HCT116 (cell line): ENCODE results near the gene EVI5. TPM values are rescaled to one million over a fixed set of nuclear protein-coding genes. Genes with fewer than 3 reads are reported as not detected.

Experiments used
- ATAC-seq: fragments of 200-7000 bp; cut with Tn5 transposase; 2 replicates; pipeline ENCODE4 v1.9.1; 2020; ENCODE audit warnings: mild to moderate bottlenecking, moderate library complexity
- BruUV-seq: library from RNA; stranded (reverse); fragments of 400-500 nt; replicated peaks from 2 replicates; lab custom pipeline; 2021; lab: Mats Ljungman, UMichigan
- CTCF ChIA-PET: fragments of 300-600 bp; sonication (Branson Sonifier 250); formaldehyde crosslinking; loops from one replicate; lab custom pipeline; 2021; ENCODE audit warnings: antibody characterized with exemption; lab: Charles Lee
- POLR2A ChIA-PET: fragments of 300-600, 350-600 bp; sonication (Branson Sonifier 250); formaldehyde crosslinking; loops from one replicate; lab custom pipeline; 2021; ENCODE audit warnings: antibody characterized with exemption; lab: Charles Lee
- RAD21 ChIA-PET, 2 experiments: fragments of 300-600 bp; sonication (Branson Sonifier 250); formaldehyde crosslinking; loops; one replicate each; lab custom pipeline; 2023; ENCODE audit warnings: low total read pairs in 2 of 2; ENCODE audit not compliant: uncharacterized antibody in 2 of 2, unreplicated experiment in 2 of 2, low non-redundant PET in 1 of 2; lab: Charles Lee
- DNase-seq: peaks from one replicate; pipeline ENCODE4 v3.0.0-alpha.2; 2010; ENCODE audit warnings: low read depth, low spot score
- H2AFZ ChIP-seq: fragments of 200-600 bp; shearing (Covaris generic), sonication (generic); 2 replicates; pipeline ENCODE4 v1.6.1; 2017; ENCODE audit warnings: low read depth, mixed run types, mixed read lengths, antibody characterized with exemption, low read length; ENCODE audit not compliant: poor library complexity, severe bottlenecking
- H3K27ac ChIP-seq: 2 replicates; pipeline ENCODE4 v1.5.1; 2012; ENCODE audit warnings: low read depth, low read length
- H3K27me3 ChIP-seq: fragments of 200-600 bp; sonication (generic); 2 replicates; pipeline ENCODE4 v1.6.1; 2016; ENCODE audit warnings: mixed run types, low read length, mixed read lengths; ENCODE audit not compliant: insufficient read depth
- H3K36me3 ChIP-seq, 2 experiments: fragments of 200-500 bp in 1 of 2; fragments of 200-600 bp in 1 of 2; sonication (Bioruptor generic) in 1 of 2; sonication (generic) in 1 of 2; 2 replicates each; pipeline versions ENCODE4 v1.5.1 to v1.6.1; 2014 to 2016; ENCODE audit warnings: low read length in 2 of 2, inconsistent platforms in 1 of 2, mixed read lengths in 1 of 2, mixed run types in 1 of 2; ENCODE audit not compliant: insufficient read depth in 2 of 2, control insufficient read depth in 1 of 2
- H3K4me1 ChIP-seq, 2 experiments: fragments of 200-600 bp in 1 of 2; sonication (generic) in 1 of 2; 2 replicates each; pipeline versions ENCODE4 v1.5.1 to v1.6.1; 2012 to 2017; ENCODE audit warnings: low read length in 2 of 2, inconsistent platforms in 1 of 2, mild to moderate bottlenecking in 1 of 2, mixed read lengths in 1 of 2, mixed run types in 1 of 2, moderate library complexity in 1 of 2; ENCODE audit not compliant: insufficient read depth in 2 of 2, control insufficient read depth in 1 of 2
- H3K4me2 ChIP-seq: fragments of 200-600 bp; sonication (generic); 2 replicates; pipeline ENCODE4 v1.6.1; 2017; ENCODE audit warnings: mixed run types, low read length, mixed read lengths
- H3K4me3 ChIP-seq, 2 experiments: fragments of 200-600 bp in 1 of 2; sonication (generic) in 1 of 2; replicated peaks in 1 of 2; 2 replicates each; pipeline ENCODE4 v1.5.1; 2011 to 2016; ENCODE audit warnings: low read length in 2 of 2, control low read depth in 1 of 2, low read depth in 1 of 2, mild to moderate bottlenecking in 1 of 2, mixed read lengths in 1 of 2, mixed run types in 1 of 2
- H3K79me2 ChIP-seq: fragments of 200-600 bp; sonication (generic); 2 replicates; pipeline ENCODE4 v1.6.1; 2017; ENCODE audit warnings: mild to moderate bottlenecking, mixed run types, low read length, moderate library complexity, mixed read lengths; ENCODE audit not compliant: insufficient read depth
- H3K9ac ChIP-seq: fragments of 200-600 bp; sonication (generic); 2 replicates; pipeline ENCODE4 v1.6.1; 2016; ENCODE audit warnings: low read length, mixed read lengths
- H3K9me2 ChIP-seq: fragments of 200-600 bp; sonication (generic), shearing (Covaris generic); 2 replicates; pipeline ENCODE4 v1.6.1; 2017; ENCODE audit warnings: mixed run types, mild to moderate bottlenecking, moderate library complexity; ENCODE audit not compliant: insufficient read depth
- H3K9me3 ChIP-seq, 2 experiments: fragments of 200-500 bp in 1 of 2; fragments of 200-600 bp in 1 of 2; sonication (Bioruptor generic) in 1 of 2; sonication (generic) in 1 of 2; 2 replicates each; pipeline ENCODE4 v1.6.1; 2014 to 2017; ENCODE audit warnings: low read length in 2 of 2, mixed read lengths in 2 of 2, inconsistent platforms in 1 of 2, low read depth in 1 of 2, mild to moderate bottlenecking in 1 of 2, mixed run types in 1 of 2, moderate library complexity in 1 of 2; ENCODE audit not compliant: control insufficient read depth in 1 of 2, insufficient read depth in 1 of 2
- H4K20me1 ChIP-seq: fragments of 200-600 bp; sonication (generic), shearing (Covaris generic); 2 replicates; pipeline ENCODE4 v1.6.1; 2017; ENCODE audit warnings: mixed run types, mild to moderate bottlenecking, moderate library complexity; ENCODE audit not compliant: insufficient read depth
- ATF3 ChIP-seq: IDR thresholded peaks from 2 replicates; pipeline ENCODE4 v1.6.1; 2012
- CEBPB ChIP-seq: IDR thresholded peaks from 2 replicates; pipeline ENCODE4 v1.6.1; 2012; ENCODE audit warnings: low read depth
- CTCF ChIP-seq, 3 experiments: fragments of 200-600 bp in 1 of 3; sonication (generic) in 1 of 3; IDR thresholded peaks in 2 of 3; conservative IDR thresholded peaks in 1 of 3; 2 replicates each; pipeline ENCODE4 v1.5.1; 2012 to 2017; ENCODE audit warnings: low read depth in 2 of 3, low read length in 2 of 3, antibody characterized with exemption in 1 of 3, borderline replicate concordance in 1 of 3, control low read depth in 1 of 3, mild to moderate bottlenecking in 1 of 3, mixed read lengths in 1 of 3, mixed run types in 1 of 3, moderate library complexity in 1 of 3; ENCODE audit not compliant: insufficient read depth in 1 of 3
- EGR1 ChIP-seq: IDR thresholded peaks from 2 replicates; pipeline ENCODE4 v1.6.1; 2012; ENCODE audit warnings: low read depth
- ELF1 ChIP-seq: IDR thresholded peaks from 2 replicates; pipeline ENCODE4 v1.6.1; 2012; ENCODE audit warnings: low read depth, borderline replicate concordance
- EZH2 ChIP-seq: fragments of 200-600 bp; sonication (generic); IDR thresholded peaks from 2 replicates; pipeline ENCODE4 v1.6.1; 2017; ENCODE audit warnings: antibody characterized with exemption, mixed run types
- EZH2phosphoT487 ChIP-seq: fragments of 200-600 bp; IDR thresholded peaks from 2 replicates; pipeline ENCODE4 v1.6.1; 2018; ENCODE audit warnings: antibody characterized with exemption, borderline replicate concordance
- FOSL1 ChIP-seq: IDR thresholded peaks from 2 replicates; pipeline ENCODE4 v1.6.1; 2012; ENCODE audit warnings: low read depth
- JUND ChIP-seq: IDR thresholded peaks from 2 replicates; pipeline ENCODE4 v1.6.1; 2012
- POLR2A ChIP-seq: IDR thresholded peaks from 2 replicates; pipeline ENCODE4 v1.7.0; 2011; ENCODE audit warnings: borderline replicate concordance; ENCODE audit not compliant: insufficient read depth, insufficient read length; ENCODE audit errors: extremely low read depth
- POLR2AphosphoS5 ChIP-seq: IDR thresholded peaks from 2 replicates; pipeline ENCODE4 v1.6.1; 2011; ENCODE audit warnings: mild to moderate bottlenecking, low read depth, low read length, moderate library complexity
- SIN3A ChIP-seq: IDR thresholded peaks from 2 replicates; pipeline ENCODE4 v1.6.1; 2012; ENCODE audit warnings: low read depth
- SP1 ChIP-seq: IDR thresholded peaks from 2 replicates; pipeline ENCODE4 v1.6.1; 2012; ENCODE audit warnings: low read depth
- TCF7L2 ChIP-seq: IDR thresholded peaks from 2 replicates; pipeline ENCODE4 v1.7.0; 2011; ENCODE audit warnings: borderline replicate concordance, inconsistent platforms; ENCODE audit not compliant: insufficient read depth, insufficient read length; ENCODE audit errors: extremely low read depth
- YY1 ChIP-seq: IDR thresholded peaks from 2 replicates; pipeline ENCODE4 v1.6.1; 2011; ENCODE audit warnings: low read length, low read depth, moderate library complexity, mild to moderate bottlenecking; ENCODE audit not compliant: insufficient replicate concordance; ENCODE audit errors: extremely low read depth
- ZFX ChIP-seq: fragments of 450-650 bp; IDR thresholded peaks from 2 replicates; pipeline ENCODE4 v1.6.1; 2017
- ZNF274 ChIP-seq: fragments of 200-500 bp; sonication (Bioruptor generic); IDR thresholded peaks from 2 replicates; pipeline ENCODE4 v1.6.1; 2014; ENCODE audit warnings: mild to moderate bottlenecking, low read depth, low read length, inconsistent platforms
- intact Hi-C: fragments of 100-400 bp; cut with micrococcal nuclease; formaldehyde crosslinking; loops from 2 replicates; pipeline ENCODE4 v1.10.0; 2022
- total RNA-seq: library from RNA; stranded (reverse); gene quantifications from one replicate; pipeline ENCODE4 v1.2.1, GENCODE V29; 2021; ENCODE audit not compliant: unreplicated experiment

Gene EVI5
- total RNA-seq, 1 experiment from 2014 or later = 21.8 TPM

- TF ChIP-seq CTCF (IDR thresholded peaks at IDR 0.05 in 2 of 3, conservative IDR thresholded peaks at IDR 0.05 in 1 of 3; ENCODE audit: borderline replicate concordance in 1 of 3, insufficient read depth in 1 of 3, low read depth in 2 of 3, low read length in 2 of 3) (no peak), FOSL1 (no peak), SIN3A (no peak), ELF1 (no peak), JUND (no peak), SP1 (no peak), YY1 (no peak), TCF7L2 (no peak), EZH2phosphoT487 (no peak), EGR1 (no peak), POLR2A (no peak)
Observed at GRCh38 chr1:92494485-92495141, 290.3 kb downstream of the EVI5 start (continued).

- ATAC-seq (no peak), DNase-seq (no peak)
- H3K79me2 ChIP-seq = no peaks in the 10 kb centered on the region
- H3K9me2 ChIP-seq = no peaks in the 10 kb centered on the region
- no peaks in the 10 kb centered on the region for H3K27me3 ChIP-seq
- ChIA-PET POLR2A (no interaction called here), CTCF (no interaction called here), RAD21 (no interaction called here)
- no peak overlapping the region for H3K9ac ChIP-seq
- H3K9me3 ChIP-seq = no peaks in the 10 kb centered on the region
- intact Hi-C loops = no loop called here
- H2AFZ ChIP-seq = no peak overlapping the region
- BruUV-seq = no TSS peak
- TF ChIP-seq SIN3A = no peak
- TF ChIP-seq ATF3 = no peak
- TF ChIP-seq EZH2phosphoT487 = no peak
- TF ChIP-seq FOSL1 = no peak
- TF ChIP-seq EGR1 = no peak
- no peak for TF ChIP-seq SP1
- no peak for TF ChIP-seq YY1
- no peak for TF ChIP-seq ZNF274
- no peak for TF ChIP-seq CEBPB
- TF ChIP-seq POLR2A = no peak
- no peak for TF ChIP-seq JUND
- TF ChIP-seq EZH2 = no peak
- TF ChIP-seq ZFX = no peak
- no peak for TF ChIP-seq ELF1
- no peak for TF ChIP-seq POLR2AphosphoS5
- H3K4me1 ChIP-seq = no peaks in the 10 kb centered on the region
- no peaks in the 10 kb centered on the region for H3K36me3 ChIP-seq
- H3K4me2 ChIP-seq = no peak overlapping the region
- no peak overlapping the region for H3K4me3 ChIP-seq
- H4K20me1 ChIP-seq = no peaks in the 10 kb centered on the region
- H3K27ac ChIP-seq = no peak overlapping the region
Observed at GRCh38 chr1:92493139-92493538, 291.8 kb downstream of the EVI5 start.
